ENCODE data around the gene PTBP1. TPM values are rescaled to one million over a fixed set of nuclear protein-coding genes. Genes with fewer than 3 reads are reported as not detected.

Gene PTBP1
- total and polyA plus RNA-seq, 2 experiments from 2014 or later, result 539 to 632 TPM

DNA sequence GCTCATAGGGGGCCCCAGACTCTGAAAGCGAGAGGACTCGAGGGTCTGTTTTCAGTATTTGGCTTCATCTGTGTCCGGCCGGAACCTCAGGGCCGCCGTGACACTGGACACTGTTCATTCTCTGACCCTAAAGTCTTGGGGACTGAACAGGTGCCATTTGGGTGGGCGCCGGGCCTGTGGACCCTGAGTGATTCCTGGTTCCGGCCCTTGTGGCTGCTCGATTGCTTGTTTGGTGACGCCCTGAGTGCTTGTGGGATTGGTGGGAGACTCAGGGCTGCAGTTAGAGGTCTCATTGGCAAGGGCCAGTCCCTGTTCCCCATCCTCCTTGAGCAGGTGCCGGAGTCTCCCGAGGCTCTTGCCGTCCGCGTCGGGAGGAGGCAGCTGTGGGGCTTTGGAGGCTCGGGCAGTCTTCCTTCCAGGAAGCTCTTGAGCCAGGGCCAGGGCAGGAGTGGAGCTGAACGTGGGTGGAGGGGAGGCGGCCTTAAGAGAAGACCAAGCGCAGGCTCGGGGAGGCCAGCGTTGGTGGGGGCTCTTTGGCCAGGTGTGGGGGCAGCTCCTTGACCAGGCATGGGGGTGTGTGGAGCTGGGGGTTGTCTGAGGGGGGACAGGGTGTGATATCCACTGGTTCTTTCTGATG is 4.7 kb downstream of the PTBP1 start:
- peaks cover 41% of the 10 kb centered on the region for H3F3A ChIP-seq (replicated peaks; ENCODE audit: low read depth)
- H3K4me1 ChIP-seq (ENCODE audit: insufficient read depth), result peaks cover 30% of the 10 kb centered on the region
- Mint-ChIP-seq H3K27me3 (ENCODE audit: insufficient read depth, low read depth, poor library complexity) (peaks cover 29% of the 10 kb centered on the region), H3K36me3 (ENCODE audit: low read depth) (peaks cover 76% of the 10 kb centered on the region), H3K27ac (peak overlapping the region; percentile 37; the same call in 1 of the 2 replicates), H3K4me3 (peak overlapping the region; percentile 49; the same call in 2 of the 3 replicates), H3K9me3 (no peaks in the 10 kb centered on the region), H3K4me1 (peaks cover 31% of the 10 kb centered on the region)
- H3K4me3 ChIP-seq, result peak overlapping the region; percentile 17; the same call in 1 of the 2 replicates
- peak overlapping the region; percentile 76 for H3K27ac ChIP-seq (ENCODE audit: low read depth)
- H4K20me1 ChIP-seq (replicated peaks; ENCODE audit: insufficient read depth), result peaks cover 64% of the 10 kb centered on the region
- no peak overlapping the region for H2AFZ ChIP-seq
- H3K9me2 ChIP-seq (ENCODE audit: insufficient read depth), result no peaks in the 10 kb centered on the region
- no peaks in the 10 kb centered on the region for H3K27me3 ChIP-seq (ENCODE audit: insufficient read depth)
- TF ChIP-seq NANOG (IDR thresholded peaks at IDR 0.05; ENCODE audit: borderline replicate concordance) (no peak), EZH2phosphoT487 (IDR thresholded peaks at IDR 0.05; ENCODE audit: unreplicated experiment) (no peak), ZNF331 (CRISPR knock-in tag; IDR thresholded peaks at IDR 0.05; ENCODE audit: low read depth) (no peak), JUNB (IDR thresholded peaks at IDR 0.05; ENCODE audit: unreplicated experiment) (no peak), STAT1 (IDR thresholded peaks at IDR 0.05; ENCODE audit: unreplicated experiment) (no peak), ZNF114 (CRISPR knock-in tag; IDR thresholded peaks at IDR 0.05) (no peak), POLR2AphosphoS5 (IDR thresholded peaks at IDR 0.05; ENCODE audit: low read depth) (no peak; the same call in 1 of the 2 replicates), CREB1 (CRISPR knock-in tag; IDR thresholded peaks at IDR 0.05; ENCODE audit: low read depth) (no peak), EZH2 (IDR thresholded peaks at IDR 0.05; ENCODE audit: low read depth, unreplicated experiment) (no peak)
- TF ChIP-seq, protein P1, sequence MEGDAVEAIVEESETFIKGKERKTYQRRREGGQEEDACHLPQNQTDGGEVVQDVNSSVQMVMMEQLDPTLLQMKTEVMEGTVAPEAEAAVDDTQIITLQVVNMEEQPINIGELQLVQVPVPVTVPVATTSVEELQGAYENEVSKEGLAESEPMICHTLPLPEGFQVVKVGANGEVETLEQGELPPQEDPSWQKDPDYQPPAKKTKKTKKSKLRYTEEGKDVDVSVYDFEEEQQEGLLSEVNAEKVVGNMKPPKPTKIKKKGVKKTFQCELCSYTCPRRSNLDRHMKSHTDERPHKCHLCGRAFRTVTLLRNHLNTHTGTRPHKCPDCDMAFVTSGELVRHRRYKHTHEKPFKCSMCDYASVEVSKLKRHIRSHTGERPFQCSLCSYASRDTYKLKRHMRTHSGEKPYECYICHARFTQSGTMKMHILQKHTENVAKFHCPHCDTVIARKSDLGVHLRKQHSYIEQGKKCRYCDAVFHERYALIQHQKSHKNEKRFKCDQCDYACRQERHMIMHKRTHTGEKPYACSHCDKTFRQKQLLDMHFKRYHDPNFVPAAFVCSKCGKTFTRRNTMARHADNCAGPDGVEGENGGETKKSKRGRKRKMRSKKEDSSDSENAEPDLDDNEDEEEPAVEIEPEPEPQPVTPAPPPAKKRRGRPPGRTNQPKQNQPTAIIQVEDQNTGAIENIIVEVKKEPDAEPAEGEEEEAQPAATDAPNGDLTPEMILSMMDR (conservative IDR thresholded peaks at IDR 0.05; ENCODE audit: low read depth in 2 of 2), result no peak
- TF ChIP-seq, protein P2, sequence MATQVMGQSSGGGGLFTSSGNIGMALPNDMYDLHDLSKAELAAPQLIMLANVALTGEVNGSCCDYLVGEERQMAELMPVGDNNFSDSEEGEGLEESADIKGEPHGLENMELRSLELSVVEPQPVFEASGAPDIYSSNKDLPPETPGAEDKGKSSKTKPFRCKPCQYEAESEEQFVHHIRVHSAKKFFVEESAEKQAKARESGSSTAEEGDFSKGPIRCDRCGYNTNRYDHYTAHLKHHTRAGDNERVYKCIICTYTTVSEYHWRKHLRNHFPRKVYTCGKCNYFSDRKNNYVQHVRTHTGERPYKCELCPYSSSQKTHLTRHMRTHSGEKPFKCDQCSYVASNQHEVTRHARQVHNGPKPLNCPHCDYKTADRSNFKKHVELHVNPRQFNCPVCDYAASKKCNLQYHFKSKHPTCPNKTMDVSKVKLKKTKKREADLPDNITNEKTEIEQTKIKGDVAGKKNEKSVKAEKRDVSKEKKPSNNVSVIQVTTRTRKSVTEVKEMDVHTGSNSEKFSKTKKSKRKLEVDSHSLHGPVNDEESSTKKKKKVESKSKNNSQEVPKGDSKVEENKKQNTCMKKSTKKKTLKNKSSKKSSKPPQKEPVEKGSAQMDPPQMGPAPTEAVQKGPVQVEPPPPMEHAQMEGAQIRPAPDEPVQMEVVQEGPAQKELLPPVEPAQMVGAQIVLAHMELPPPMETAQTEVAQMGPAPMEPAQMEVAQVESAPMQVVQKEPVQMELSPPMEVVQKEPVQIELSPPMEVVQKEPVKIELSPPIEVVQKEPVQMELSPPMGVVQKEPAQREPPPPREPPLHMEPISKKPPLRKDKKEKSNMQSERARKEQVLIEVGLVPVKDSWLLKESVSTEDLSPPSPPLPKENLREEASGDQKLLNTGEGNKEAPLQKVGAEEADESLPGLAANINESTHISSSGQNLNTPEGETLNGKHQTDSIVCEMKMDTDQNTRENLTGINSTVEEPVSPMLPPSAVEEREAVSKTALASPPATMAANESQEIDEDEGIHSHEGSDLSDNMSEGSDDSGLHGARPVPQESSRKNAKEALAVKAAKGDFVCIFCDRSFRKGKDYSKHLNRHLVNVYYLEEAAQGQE (IDR thresholded peaks at IDR 0.05; ENCODE audit: unreplicated experiment), result no peak
- TF ChIP-seq, protein P3, sequence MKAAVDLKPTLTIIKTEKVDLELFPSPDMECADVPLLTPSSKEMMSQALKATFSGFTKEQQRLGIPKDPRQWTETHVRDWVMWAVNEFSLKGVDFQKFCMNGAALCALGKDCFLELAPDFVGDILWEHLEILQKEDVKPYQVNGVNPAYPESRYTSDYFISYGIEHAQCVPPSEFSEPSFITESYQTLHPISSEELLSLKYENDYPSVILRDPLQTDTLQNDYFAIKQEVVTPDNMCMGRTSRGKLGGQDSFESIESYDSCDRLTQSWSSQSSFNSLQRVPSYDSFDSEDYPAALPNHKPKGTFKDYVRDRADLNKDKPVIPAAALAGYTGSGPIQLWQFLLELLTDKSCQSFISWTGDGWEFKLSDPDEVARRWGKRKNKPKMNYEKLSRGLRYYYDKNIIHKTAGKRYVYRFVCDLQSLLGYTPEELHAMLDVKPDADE (IDR thresholded peaks at IDR 0.05), result no peak
- TF ChIP-seq, protein P4, sequence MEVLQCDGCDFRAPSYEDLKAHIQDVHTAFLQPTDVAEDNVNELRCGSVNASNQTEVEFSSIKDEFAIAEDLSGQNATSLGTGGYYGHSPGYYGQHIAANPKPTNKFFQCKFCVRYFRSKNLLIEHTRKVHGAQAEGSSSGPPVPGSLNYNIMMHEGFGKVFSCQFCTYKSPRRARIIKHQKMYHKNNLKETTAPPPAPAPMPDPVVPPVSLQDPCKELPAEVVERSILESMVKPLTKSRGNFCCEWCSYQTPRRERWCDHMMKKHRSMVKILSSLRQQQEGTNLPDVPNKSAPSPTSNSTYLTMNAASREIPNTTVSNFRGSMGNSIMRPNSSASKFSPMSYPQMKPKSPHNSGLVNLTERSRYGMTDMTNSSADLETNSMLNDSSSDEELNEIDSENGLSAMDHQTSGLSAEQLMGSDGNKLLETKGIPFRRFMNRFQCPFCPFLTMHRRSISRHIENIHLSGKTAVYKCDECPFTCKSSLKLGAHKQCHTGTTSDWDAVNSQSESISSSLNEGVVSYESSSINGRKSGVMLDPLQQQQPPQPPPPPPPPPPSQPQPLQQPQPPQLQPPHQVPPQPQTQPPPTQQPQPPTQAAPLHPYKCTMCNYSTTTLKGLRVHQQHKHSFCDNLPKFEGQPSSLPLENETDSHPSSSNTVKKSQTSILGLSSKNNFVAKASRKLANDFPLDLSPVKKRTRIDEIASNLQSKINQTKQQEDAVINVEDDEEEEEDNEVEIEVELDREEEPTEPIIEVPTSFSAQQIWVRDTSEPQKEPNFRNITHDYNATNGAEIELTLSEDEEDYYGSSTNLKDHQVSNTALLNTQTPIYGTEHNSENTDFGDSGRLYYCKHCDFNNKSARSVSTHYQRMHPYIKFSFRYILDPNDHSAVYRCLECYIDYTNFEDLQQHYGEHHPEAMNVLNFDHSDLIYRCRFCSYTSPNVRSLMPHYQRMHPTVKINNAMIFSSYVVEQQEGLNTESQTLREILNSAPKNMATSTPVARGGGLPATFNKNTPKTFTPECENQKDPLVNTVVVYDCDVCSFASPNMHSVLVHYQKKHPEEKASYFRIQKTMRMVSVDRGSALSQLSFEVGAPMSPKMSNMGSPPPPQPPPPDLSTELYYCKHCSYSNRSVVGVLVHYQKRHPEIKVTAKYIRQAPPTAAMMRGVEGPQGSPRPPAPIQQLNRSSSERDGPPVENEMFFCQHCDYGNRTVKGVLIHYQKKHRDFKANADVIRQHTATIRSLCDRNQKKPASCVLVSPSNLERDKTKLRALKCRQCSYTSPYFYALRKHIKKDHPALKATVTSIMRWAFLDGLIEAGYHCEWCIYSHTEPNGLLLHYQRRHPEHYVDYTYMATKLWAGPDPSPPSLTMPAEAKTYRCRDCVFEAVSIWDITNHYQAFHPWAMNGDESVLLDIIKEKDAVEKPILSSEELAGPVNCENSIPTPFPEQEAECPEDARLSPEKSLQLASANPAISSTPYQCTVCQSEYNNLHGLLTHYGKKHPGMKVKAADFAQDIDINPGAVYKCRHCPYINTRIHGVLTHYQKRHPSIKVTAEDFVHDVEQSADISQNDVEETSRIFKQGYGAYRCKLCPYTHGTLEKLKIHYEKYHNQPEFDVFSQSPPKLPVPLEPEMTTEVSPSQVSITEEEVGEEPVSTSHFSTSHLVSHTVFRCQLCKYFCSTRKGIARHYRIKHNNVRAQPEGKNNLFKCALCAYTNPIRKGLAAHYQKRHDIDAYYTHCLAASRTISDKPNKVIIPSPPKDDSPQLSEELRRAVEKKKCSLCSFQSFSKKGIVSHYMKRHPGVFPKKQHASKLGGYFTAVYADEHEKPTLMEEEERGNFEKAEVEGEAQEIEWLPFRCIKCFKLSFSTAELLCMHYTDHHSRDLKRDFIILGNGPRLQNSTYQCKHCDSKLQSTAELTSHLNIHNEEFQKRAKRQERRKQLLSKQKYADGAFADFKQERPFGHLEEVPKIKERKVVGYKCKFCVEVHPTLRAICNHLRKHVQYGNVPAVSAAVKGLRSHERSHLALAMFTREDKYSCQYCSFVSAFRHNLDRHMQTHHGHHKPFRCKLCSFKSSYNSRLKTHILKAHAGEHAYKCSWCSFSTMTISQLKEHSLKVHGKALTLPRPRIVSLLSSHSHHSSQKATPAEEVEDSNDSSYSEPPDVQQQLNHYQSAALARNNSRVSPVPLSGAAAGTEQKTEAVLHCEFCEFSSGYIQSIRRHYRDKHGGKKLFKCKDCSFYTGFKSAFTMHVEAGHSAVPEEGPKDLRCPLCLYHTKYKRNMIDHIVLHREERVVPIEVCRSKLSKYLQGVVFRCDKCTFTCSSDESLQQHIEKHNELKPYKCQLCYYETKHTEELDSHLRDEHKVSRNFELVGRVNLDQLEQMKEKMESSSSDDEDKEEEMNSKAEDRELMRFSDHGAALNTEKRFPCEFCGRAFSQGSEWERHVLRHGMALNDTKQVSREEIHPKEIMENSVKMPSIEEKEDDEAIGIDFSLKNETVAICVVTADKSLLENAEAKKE (CRISPR knock-in tag; IDR thresholded peaks at IDR 0.05), result no peak
- peak; percentile 27 for DNase-seq (ENCODE audit: low spot score)
- peaks cover 89% of the 10 kb centered on the region for H3K79me2 ChIP-seq (replicated peaks; ENCODE audit: insufficient read depth)
- peak overlapping the region; percentile 55 for H3K4me2 ChIP-seq
- H3K36me3 ChIP-seq (ENCODE audit: insufficient read depth), result peaks cover 21% of the 10 kb centered on the region; the same call in 1 of the 2 replicates
- ATAC-seq, result no peak
